Aortic smooth muscle cell (primary cell): Measurements from ENCODE around the gene SPACA7. TPM values are rescaled to one million over a fixed set of nuclear protein-coding genes. Genes with fewer than 3 reads are reported as not detected.

Experiments used
- total RNA-seq: library from RNA; depleted of rRNA; stranded (reverse); fragments of >200 nt; gene quantifications from 2 replicates; pipeline ENCODE4 v1.2.3, GENCODE V29; 2014

The SPACA7 gene, protein sequence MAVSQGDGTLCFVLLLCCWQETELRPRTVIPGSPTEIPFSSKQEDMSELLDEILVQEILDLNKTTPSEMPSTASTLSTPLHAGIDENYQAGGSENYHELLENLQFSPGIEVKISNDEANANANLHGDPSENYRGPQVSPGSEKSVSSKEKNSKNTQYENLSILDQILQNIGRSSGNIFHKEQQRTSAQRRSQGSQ
- not detected in 2 replicates for total RNA-seq

DNA sequence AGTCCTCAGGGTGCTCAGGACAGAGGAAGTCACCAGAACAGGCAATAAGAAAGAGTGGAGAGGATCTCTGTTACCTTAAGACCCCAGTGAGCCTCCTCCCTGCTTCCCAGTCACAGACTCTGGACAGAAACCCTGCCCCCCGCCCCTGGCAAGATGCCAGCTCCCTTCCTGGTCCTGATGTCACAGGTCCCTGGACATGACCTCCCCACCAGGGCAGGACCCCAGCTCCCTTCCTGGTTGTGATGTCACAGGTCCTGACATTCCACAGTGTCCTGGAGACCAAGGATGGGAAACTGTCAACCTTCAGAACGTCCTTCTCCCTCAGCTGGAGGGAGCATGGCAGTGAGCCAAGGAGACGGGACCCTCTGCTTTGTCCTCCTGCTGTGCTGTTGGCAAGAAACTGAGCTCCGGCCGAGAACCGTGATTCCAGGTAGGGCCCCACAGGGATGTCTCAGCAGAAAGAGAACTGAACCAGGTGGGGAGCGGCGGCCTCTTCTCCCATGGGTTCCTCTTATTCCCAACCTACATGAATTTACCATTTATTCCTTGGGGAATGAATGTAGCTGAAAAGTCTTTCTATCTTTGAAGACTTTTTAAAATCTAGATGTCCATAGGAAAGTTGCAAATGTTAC, at the start of gene SPACA7:
TSS of gene SPACA7 (plus strand) at position 306 of the 632 bp plus-strand sequence. CDS start at position 337, 31 bp downstream.

Other genes with a start within 250 kb of the SPACA7 start
- 16.9 TPM in 2 replicates for gene TUBGCP3, start 211.8 kb downstream of the SPACA7 start, total RNA-seq